K562 (cell line): Measurements from ENCODE around the gene EXOC6. TPM values are rescaled to one million over a fixed set of nuclear protein-coding genes. Genes with fewer than 3 reads are reported as not detected.

Source experiments
- CTBP1 ChIP-seq: fragments of 450-650 bp; IDR thresholded peaks from 2 replicates; pipeline ENCODE4 v1.6.1; 2016; ENCODE audit warnings: borderline replicate concordance
- EP400 ChIP-seq: fragments of 450-650 bp; IDR thresholded peaks from 2 replicates; pipeline ENCODE4 v1.6.1; 2017; ENCODE audit warnings: antibody characterized with exemption, mild to moderate bottlenecking, moderate library complexity
- ESRRA ChIP-seq: fragments of 450-650 bp; IDR thresholded peaks from 2 replicates; pipeline ENCODE4 v1.6.1; 2014; ENCODE audit warnings: low read depth, mild to moderate bottlenecking, moderate library complexity, borderline replicate concordance
- FOSL1 ChIP-seq: fragments of 200-800 bp; sonication (Bioruptor generic); conservative IDR thresholded peaks from 2 replicates; pipeline ENCODE4 v1.6.1; 2016; ENCODE audit warnings: missing genetic modification characterization, missing compliant biosample characterization
- HMGN3 ChIP-seq: IDR thresholded peaks from 2 replicates; pipeline ENCODE4 v1.6.1; 2011; ENCODE audit warnings: borderline replicate concordance, low read depth, mild to moderate bottlenecking, mixed read lengths, low read length; ENCODE audit not compliant: insufficient read length; ENCODE audit errors: extremely low read depth
- MAFF ChIP-seq: IDR thresholded peaks from 2 replicates; pipeline ENCODE4 v1.6.1; 2012; ENCODE audit warnings: low read length, improper control_type of control experiment
- MAFK ChIP-seq: IDR thresholded peaks from 2 replicates; pipeline ENCODE4 v1.6.1; 2011; ENCODE audit warnings: low read length, improper control_type of control experiment
- MEF2A ChIP-seq: IDR thresholded peaks from 2 replicates; pipeline ENCODE4 v1.6.1; 2011; ENCODE audit warnings: low read depth, mild to moderate bottlenecking, low read length, moderate library complexity; ENCODE audit not compliant: control insufficient read depth
- MTA3 ChIP-seq: fragments of 450-650 bp; formaldehyde crosslinking; IDR thresholded peaks from 2 replicates; pipeline ENCODE4 v1.6.1; 2017; ENCODE audit warnings: mild to moderate bottlenecking, borderline replicate concordance
- NCOA1 ChIP-seq: fragments of 450-650 bp; IDR thresholded peaks from 2 replicates; pipeline ENCODE4 v1.6.1; 2016; ENCODE audit warnings: low read depth
- NCOR1 ChIP-seq: fragments of 450-650 bp; IDR thresholded peaks from 2 replicates; pipeline ENCODE4 v1.6.1; 2016; ENCODE audit warnings: mild to moderate bottlenecking, moderate library complexity
- NELFE ChIP-seq: IDR thresholded peaks from 2 replicates; pipeline ENCODE4 v1.6.1; 2011; ENCODE audit warnings: mild to moderate bottlenecking; ENCODE audit not compliant: insufficient read depth, insufficient read length
- NFATC3 ChIP-seq: fragments of 450-650 bp; IDR thresholded peaks from 2 replicates; pipeline ENCODE4 v1.6.1; 2017; ENCODE audit warnings: mild to moderate bottlenecking
- NFE2 ChIP-seq: IDR thresholded peaks from 2 replicates; pipeline ENCODE4 v1.6.1; 2014; ENCODE audit warnings: antibody characterized with exemption, low read depth
- PURB ChIP-seq: sonication (generic); formaldehyde crosslinking; IDR thresholded peaks from 2 replicates; pipeline ENCODE4 v1.9.0; 2021; ENCODE audit warnings: low read depth, mild to moderate bottlenecking, missing genetic modification reagents
- RBM25 ChIP-seq: fragments of 200-400 bp; formaldehyde crosslinking; IDR thresholded peaks from 2 replicates; pipeline ENCODE4 v1.6.1; 2018; ENCODE audit warnings: low read length, low read depth, moderate library complexity; ENCODE audit not compliant: severe bottlenecking
- RCOR1 ChIP-seq, 2 experiments: IDR thresholded peaks; 2 replicates each; pipeline ENCODE4 v1.6.1; 2012; ENCODE audit warnings: low read depth in 2 of 2, low read length in 2 of 2, borderline replicate concordance in 1 of 2, improper control_type of control experiment in 1 of 2
- STAT5A ChIP-seq: IDR thresholded peaks from 2 replicates; pipeline ENCODE4 v1.6.1; 2012; ENCODE audit warnings: low read length, inconsistent platforms, borderline replicate concordance
- TRIM24 ChIP-seq, 2 experiments: fragments of 450-650 bp; IDR thresholded peaks; 2 replicates each; pipeline ENCODE4 v1.6.1; 2016
- ZBTB1 ChIP-seq: sonication (generic); formaldehyde crosslinking; IDR thresholded peaks from 2 replicates; pipeline ENCODE4 v1.8.1; 2023; ENCODE audit warnings: missing genetic modification reagents, low read depth, mild to moderate bottlenecking, borderline replicate concordance
- ZEB2 ChIP-seq: fragments of 450-650 bp; IDR thresholded peaks from 2 replicates; pipeline ENCODE4 v1.6.1; 2016
- ZNF124 ChIP-seq: sonication (generic); formaldehyde crosslinking; IDR thresholded peaks from 2 replicates; pipeline ENCODE4 v1.8.1; 2022; ENCODE audit warnings: missing genetic modification reagents
- ZNF197 ChIP-seq: fragments of 200-800 bp; sonication (Bioruptor generic); IDR thresholded peaks from 2 replicates; pipeline ENCODE4 v1.6.1; 2016; ENCODE audit warnings: low read depth, missing genetic modification characterization, missing compliant biosample characterization
- ZNF444 ChIP-seq: fragments of 250-450 bp; sonication (Bioruptor Pico); IDR thresholded peaks from 2 replicates; pipeline ENCODE4 v1.4.0; 2020; ENCODE audit warnings: mild to moderate bottlenecking, moderate library complexity
- polyA plus RNA-seq, 8 experiments: library from polyadenylated mRNA; depleted of rRNA in 4 of 8; stranded (reverse) in 5 of 8; unstranded in 3 of 8; fragments of >200 nt; fragmentation: Nextera tagmentation in 2 of 8; fragmentation: Illumina TruSeq in 1 of 8; extraction: Ambion mirVana in 2 of 8; extraction: Trizol in 1 of 8; gene quantifications; 2 replicates each; pipeline versions ENCODE4 v1.2.1 to v1.2.3, GENCODE V29; 2011 to 2014; ENCODE audit warnings: inconsistent platforms in 1 of 8, missing spikeins in 1 of 8
- total RNA-seq, 7 experiments: library from RNA; depleted of rRNA in 6 of 7; stranded (reverse); fragments of >200 nt in 6 of 7; fragmentation: Illumina TruSeq in 2 of 7; extraction: Trizol in 2 of 7; gene quantifications; 2 replicates each; pipeline versions ENCODE4 v1.2.1 to v1.2.3, GENCODE V29; 2011 to 2021; ENCODE audit warnings: low replicate concordance in 1 of 7
- TF ChIP-seq, protein P1 (sequence below): fragments of 450-650 bp; IDR thresholded peaks from 2 replicates; pipeline ENCODE4 v1.6.1; 2016; ENCODE audit warnings: mild to moderate bottlenecking
- TF ChIP-seq, protein P2 (sequence below): fragments of 450-650 bp; formaldehyde crosslinking; IDR thresholded peaks from 2 replicates; pipeline ENCODE4 v1.4.0; 2020; ENCODE audit warnings: mild to moderate bottlenecking, moderate library complexity
- TF ChIP-seq, protein P3 (sequence below), 2 experiments: fragments of 450-650 bp; conservative IDR thresholded peaks; 2 replicates each; pipeline ENCODE4 v1.6.1; 2017; ENCODE audit warnings: mild to moderate bottlenecking in 2 of 2, moderate library complexity in 2 of 2

The EXOC6 gene
- total and polyA plus RNA-seq, 9 of the 15 experiments (the other 6 are each of a cell fraction or from before 2014, with no cell fraction given), result 13.9 to 42.8 (median 24.9) TPM

DNA sequence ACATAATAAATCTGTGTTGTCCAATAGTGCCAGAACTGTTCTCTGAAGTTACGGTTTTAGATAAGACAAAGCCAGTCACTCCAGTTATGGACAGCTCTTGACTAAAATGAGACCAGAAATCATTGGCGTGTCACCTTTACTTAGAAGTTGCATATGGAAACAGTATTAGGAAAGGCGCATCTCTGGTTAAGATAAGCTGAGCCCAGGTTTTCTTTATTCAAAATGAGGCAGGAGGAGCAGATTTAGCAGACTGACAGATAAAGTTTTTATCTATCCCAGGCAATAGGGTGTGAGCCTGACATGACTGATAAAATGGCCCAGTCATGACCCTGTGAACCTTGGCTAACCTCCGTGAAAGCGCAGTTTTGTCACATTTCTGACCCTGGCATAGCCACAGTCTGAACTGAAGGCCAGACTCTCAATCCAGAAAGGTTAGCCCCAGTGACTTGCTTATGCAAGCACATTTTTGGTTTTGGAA lies 229.6 kb downstream of the EXOC6 start (continued):
- TF ChIP-seq RCOR1 (IDR thresholded peaks at IDR 0.05; ENCODE audit: borderline replicate concordance in 1 of 2, low read depth in 2 of 2, low read length in 2 of 2) (peak; percentile 44 to 98; a peak in 3 of 4 replicates), STAT5A (peak; percentile 79), NCOA1 (peak; percentile 65; the same call in 1 of the 2 replicates), NFE2 (peak; percentile 81), FOSL1 (tag) (peak; percentile 76), RBM25 (no peak), CTBP1 (peak; percentile 94), EP400 (no peak), NFATC3 (no peak), HMGN3 (peak; percentile 76), MTA3 (0 out of 2 replicates have a peak, but pooled peaks have one; percentile 38), ESRRA (peak; percentile 81), PURB (CRISPR knock-in tag) (no peak), ZBTB1 (CRISPR knock-in tag) (no peak), MAFK (peak; percentile 14; the same call in 1 of the 2 replicates), NELFE (no peak), ZNF444 (CRISPR knock-in tag) (no peak), NCOR1 (peak; percentile 92), MAFF (peak; percentile 44; the same call in 1 of the 2 replicates), ZEB2 (peak; percentile 75; the same call in 1 of the 2 replicates), ZNF124 (CRISPR knock-in tag) (no peak), MEF2A (no peak), TRIM24 (IDR thresholded peaks at IDR 0.05) (peak; percentile 81 to 83), ZNF197 (CRISPR knock-in tag) (peak; percentile 77; the same call in 1 of the 2 replicates)
- TF ChIP-seq, protein P1, sequence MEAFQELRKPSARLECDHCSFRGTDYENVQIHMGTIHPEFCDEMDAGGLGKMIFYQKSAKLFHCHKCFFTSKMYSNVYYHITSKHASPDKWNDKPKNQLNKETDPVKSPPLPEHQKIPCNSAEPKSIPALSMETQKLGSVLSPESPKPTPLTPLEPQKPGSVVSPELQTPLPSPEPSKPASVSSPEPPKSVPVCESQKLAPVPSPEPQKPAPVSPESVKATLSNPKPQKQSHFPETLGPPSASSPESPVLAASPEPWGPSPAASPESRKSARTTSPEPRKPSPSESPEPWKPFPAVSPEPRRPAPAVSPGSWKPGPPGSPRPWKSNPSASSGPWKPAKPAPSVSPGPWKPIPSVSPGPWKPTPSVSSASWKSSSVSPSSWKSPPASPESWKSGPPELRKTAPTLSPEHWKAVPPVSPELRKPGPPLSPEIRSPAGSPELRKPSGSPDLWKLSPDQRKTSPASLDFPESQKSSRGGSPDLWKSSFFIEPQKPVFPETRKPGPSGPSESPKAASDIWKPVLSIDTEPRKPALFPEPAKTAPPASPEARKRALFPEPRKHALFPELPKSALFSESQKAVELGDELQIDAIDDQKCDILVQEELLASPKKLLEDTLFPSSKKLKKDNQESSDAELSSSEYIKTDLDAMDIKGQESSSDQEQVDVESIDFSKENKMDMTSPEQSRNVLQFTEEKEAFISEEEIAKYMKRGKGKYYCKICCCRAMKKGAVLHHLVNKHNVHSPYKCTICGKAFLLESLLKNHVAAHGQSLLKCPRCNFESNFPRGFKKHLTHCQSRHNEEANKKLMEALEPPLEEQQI, result peak; percentile 23; the same call in 1 of the 2 replicates
- TF ChIP-seq, protein P2, sequence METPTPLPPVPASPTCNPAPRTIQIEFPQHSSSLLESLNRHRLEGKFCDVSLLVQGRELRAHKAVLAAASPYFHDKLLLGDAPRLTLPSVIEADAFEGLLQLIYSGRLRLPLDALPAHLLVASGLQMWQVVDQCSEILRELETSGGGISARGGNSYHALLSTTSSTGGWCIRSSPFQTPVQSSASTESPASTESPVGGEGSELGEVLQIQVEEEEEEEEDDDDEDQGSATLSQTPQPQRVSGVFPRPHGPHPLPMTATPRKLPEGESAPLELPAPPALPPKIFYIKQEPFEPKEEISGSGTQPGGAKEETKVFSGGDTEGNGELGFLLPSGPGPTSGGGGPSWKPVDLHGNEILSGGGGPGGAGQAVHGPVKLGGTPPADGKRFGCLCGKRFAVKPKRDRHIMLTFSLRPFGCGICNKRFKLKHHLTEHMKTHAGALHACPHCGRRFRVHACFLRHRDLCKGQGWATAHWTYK (CRISPR knock-in tag), result no peak
- TF ChIP-seq, protein P3, sequence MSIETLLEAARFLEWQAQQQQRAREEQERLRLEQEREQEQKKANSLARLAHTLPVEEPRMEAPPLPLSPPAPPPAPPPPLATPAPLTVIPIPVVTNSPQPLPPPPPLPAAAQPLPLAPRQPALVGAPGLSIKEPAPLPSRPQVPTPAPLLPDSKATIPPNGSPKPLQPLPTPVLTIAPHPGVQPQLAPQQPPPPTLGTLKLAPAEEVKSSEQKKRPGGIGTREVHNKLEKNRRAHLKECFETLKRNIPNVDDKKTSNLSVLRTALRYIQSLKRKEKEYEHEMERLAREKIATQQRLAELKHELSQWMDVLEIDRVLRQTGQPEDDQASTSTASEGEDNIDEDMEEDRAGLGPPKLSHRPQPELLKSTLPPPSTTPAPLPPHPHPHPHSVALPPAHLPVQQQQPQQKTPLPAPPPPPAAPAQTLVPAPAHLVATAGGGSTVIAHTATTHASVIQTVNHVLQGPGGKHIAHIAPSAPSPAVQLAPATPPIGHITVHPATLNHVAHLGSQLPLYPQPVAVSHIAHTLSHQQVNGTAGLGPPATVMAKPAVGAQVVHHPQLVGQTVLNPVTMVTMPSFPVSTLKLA (conservative IDR thresholded peaks at IDR 0.05), result peak in 1 of 2 experiments; percentile 50; a peak in 1 of 4 replicates
